GM12874 (cell line): Measurements from ENCODE around the gene PCDHGB1.
"Not testable (repeated sequence)": the region's sequence is repeated elsewhere in the genome, so short reads cannot be mapped to it uniquely, and the experiment has no call there.

Experiments used
- CTCF ChIP-seq: IDR thresholded peaks from 2 replicates; pipeline ENCODE4 v1.5.1; 2011; ENCODE audit warnings: low read depth, mild to moderate bottlenecking, control low read depth, low read length, moderate library complexity; ENCODE audit not compliant: insufficient read depth

Gene PCDHGB1

GRCh38 chr5:141383345-141383744, 33.4 kb downstream of the PCDHGB1 start:
- no peak for TF ChIP-seq CTCF

GRCh38 chr5:141384471-141385267, 34.8 kb downstream of the PCDHGB1 start:
- no peak for TF ChIP-seq CTCF

GRCh38 chr5:141387557-141388311, 37.8 kb downstream of the PCDHGB1 start, which contains the start of gene PCDHGB4:
Gene PCDHGB4, plus strand, starts transcription at chr5:141387698. Its CDS starts 187 bp downstream, at chr5:141387885.
- TF ChIP-seq CTCF, result not testable (repeated sequence)

- TF ChIP-seq CTCF, result no peak
These were observed 38.8 kb downstream of the PCDHGB1 start for GRCh38 chr5:141388661-141389060.

- no peak for TF ChIP-seq CTCF
These were observed 39.5 kb downstream of the PCDHGB1 start for GRCh38 chr5:141389153-141390042.

GRCh38 chr5:141392429-141393198, 42.7 kb downstream of the PCDHGB1 start, which contains the start of gene PCDHGA8:
Gene PCDHGA8, plus strand, starts transcription at chr5:141392633. Its CDS starts 181 bp downstream, at chr5:141392814.
- no peak for TF ChIP-seq CTCF
